Osteoblast (primary cell): ENCODE data around the gene ICOS. TPM values are rescaled to one million over a fixed set of nuclear protein-coding genes. Genes with fewer than 3 reads are reported as not detected.
"Not testable (repeated sequence)": the region's sequence is repeated elsewhere in the genome, so short reads cannot be mapped to it uniquely, and the experiment has no call there.

Experiments
- DNase-seq: peaks from one replicate; pipeline ENCODE4 v3.0.0; 2011; ENCODE audit warnings: low spot score, mixed read lengths; ENCODE audit not compliant: insufficient read length; ENCODE audit errors: missing footprints
- H2AFZ ChIP-seq: 2 replicates; pipeline ENCODE4 v1.6.0; 2011; ENCODE audit warnings: mild to moderate bottlenecking, low read length
- H3K27ac ChIP-seq: 2 replicates; pipeline ENCODE4 v1.5.1; 2011; ENCODE audit warnings: mild to moderate bottlenecking, low read depth, low read length, moderate library complexity
- H3K27me3 ChIP-seq: 2 replicates; pipeline ENCODE4 v1.6.0; 2012; ENCODE audit warnings: mild to moderate bottlenecking, control low read depth, inconsistent platforms, low read length, moderate library complexity; ENCODE audit not compliant: insufficient read depth
- H3K36me3 ChIP-seq: 2 replicates; pipeline ENCODE4 v1.5.1; 2011; ENCODE audit warnings: mild to moderate bottlenecking, low read length, control low read depth, moderate library complexity; ENCODE audit not compliant: insufficient read depth
- H3K4me1 ChIP-seq: 2 replicates; pipeline ENCODE4 v1.5.1; 2011; ENCODE audit warnings: mild to moderate bottlenecking, low read length, control low read depth, moderate library complexity; ENCODE audit not compliant: insufficient read depth
- H3K4me2 ChIP-seq: 2 replicates; pipeline ENCODE4 v1.6.0; 2011; ENCODE audit warnings: mild to moderate bottlenecking, low read length; ENCODE audit not compliant: insufficient read depth
- H3K4me3 ChIP-seq: fragments of 200-600 bp; sonication (generic); 3 replicates; pipeline ENCODE4 v1.5.1; 2012; ENCODE audit warnings: mild to moderate bottlenecking, low read length, inconsistent platforms; ENCODE audit not compliant: insufficient read depth
- H3K79me2 ChIP-seq: 2 replicates; pipeline ENCODE4 v1.6.0; 2012; ENCODE audit warnings: mild to moderate bottlenecking, low read length, control low read depth, inconsistent platforms; ENCODE audit not compliant: insufficient read depth
- H3K9me3 ChIP-seq: 2 replicates; pipeline ENCODE4 v1.5.1; 2011; ENCODE audit warnings: low read depth, low read length, control low read depth
- H4K20me1 ChIP-seq: 2 replicates; pipeline ENCODE4 v1.6.0; 2012; ENCODE audit warnings: mild to moderate bottlenecking, low read length, control low read depth; ENCODE audit not compliant: insufficient read depth
- total RNA-seq: library from RNA; depleted of rRNA; stranded (reverse); fragments of >200 nt; gene quantifications from 2 replicates; pipeline ENCODE4 v1.2.3, GENCODE V29; 2012
- TF ChIP-seq, protein P1 (sequence below): IDR thresholded peaks from 2 replicates; pipeline ENCODE4 v1.5.1; 2011; ENCODE audit warnings: mild to moderate bottlenecking, low read depth, low read length, moderate library complexity; ENCODE audit errors: extremely low read depth

The ICOS gene
- total RNA-seq, 1 donor = not detected

DNA sequence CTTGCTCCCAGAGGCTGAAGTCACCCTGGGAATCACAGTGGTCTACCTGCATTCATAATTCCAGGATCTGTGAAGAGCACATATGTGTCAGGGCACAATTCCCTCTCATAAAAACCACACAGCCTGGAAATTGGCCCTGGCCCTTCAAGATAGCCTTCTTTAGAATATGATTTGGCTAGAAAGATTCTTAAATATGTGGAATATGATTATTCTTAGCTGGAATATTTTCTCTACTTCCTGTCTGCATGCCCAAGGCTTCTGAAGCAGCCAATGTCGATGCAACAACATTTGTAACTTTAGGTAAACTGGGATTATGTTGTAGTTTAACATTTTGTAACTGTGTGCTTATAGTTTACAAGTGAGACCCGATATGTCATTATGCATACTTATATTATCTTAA, 24.2 kb downstream of the ICOS start:
- Histone ChIP-seq H3K27me3 (peaks cover 3% of the 10 kb centered on the region), H3K9me3 (no peaks in the 10 kb centered on the region), H3K27ac (no peak overlapping the region), H3K79me2 (no peaks in the 10 kb centered on the region), H2AFZ (no peak overlapping the region), H3K4me3 (no peak overlapping the region), H3K36me3 (no peaks in the 10 kb centered on the region), H3K4me2 (no peak overlapping the region), H4K20me1 (no peaks in the 10 kb centered on the region), H3K4me1 (peaks cover 4% of the 10 kb centered on the region)
- TF ChIP-seq, protein P1, sequence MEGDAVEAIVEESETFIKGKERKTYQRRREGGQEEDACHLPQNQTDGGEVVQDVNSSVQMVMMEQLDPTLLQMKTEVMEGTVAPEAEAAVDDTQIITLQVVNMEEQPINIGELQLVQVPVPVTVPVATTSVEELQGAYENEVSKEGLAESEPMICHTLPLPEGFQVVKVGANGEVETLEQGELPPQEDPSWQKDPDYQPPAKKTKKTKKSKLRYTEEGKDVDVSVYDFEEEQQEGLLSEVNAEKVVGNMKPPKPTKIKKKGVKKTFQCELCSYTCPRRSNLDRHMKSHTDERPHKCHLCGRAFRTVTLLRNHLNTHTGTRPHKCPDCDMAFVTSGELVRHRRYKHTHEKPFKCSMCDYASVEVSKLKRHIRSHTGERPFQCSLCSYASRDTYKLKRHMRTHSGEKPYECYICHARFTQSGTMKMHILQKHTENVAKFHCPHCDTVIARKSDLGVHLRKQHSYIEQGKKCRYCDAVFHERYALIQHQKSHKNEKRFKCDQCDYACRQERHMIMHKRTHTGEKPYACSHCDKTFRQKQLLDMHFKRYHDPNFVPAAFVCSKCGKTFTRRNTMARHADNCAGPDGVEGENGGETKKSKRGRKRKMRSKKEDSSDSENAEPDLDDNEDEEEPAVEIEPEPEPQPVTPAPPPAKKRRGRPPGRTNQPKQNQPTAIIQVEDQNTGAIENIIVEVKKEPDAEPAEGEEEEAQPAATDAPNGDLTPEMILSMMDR = no peak
- DNase-seq = peak; percentile 38

DNA sequence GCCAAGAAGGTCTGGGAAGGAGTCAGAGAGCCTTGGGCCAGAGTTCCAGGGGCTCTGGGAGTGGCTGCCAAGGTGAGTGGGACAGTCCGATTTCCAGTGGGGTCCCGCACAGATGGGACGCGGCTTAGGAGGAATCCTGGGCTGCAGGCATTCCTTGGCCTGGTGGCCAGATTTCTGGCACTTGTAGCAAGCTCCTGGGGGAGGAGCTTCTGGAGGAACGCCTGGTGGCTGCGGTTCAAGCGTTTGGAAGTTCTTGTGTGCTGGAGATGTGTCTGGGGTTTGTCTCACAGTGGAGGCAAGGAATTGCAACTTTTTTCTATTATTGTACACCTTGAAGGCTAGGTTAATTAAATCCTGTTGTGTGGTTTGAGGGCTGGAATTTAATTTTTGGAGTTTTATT, 28.6 kb downstream of the ICOS start:
- H3K27ac ChIP-seq, H4K20me1 ChIP-seq, H3K4me1 ChIP-seq, H3K79me2 ChIP-seq, H3K27me3 ChIP-seq, DNase-seq, H3K4me3 ChIP-seq, H2AFZ ChIP-seq, H3K9me3 ChIP-seq, H3K4me2 ChIP-seq, H3K36me3 ChIP-seq: not testable (repeated sequence)

DNA sequence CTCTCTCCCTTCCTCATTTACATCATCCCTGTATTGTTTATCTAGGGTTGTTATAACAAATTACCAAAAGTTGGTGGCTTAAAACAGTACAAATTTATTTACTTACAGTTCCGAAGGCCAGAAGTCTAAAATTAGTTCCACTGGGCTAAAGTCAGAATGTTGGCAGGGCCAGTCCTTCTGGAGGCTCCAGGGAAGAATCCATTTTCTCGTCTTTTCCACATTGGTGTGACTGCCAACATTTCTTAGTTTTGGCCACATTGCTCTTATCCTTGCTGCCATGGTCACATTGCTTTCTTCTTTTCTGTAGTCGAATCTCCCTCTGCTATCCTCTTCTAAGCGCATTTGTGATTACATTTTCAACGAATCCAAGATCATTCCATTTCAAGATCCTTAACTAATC, 34.7 kb downstream of the ICOS start:
- TF ChIP-seq, protein P1 = no peak
- Histone ChIP-seq H3K27ac (no peak overlapping the region), H3K79me2 (no peaks in the 10 kb centered on the region), H3K9me3 (no peaks in the 10 kb centered on the region), H2AFZ (no peak overlapping the region), H3K36me3 (no peaks in the 10 kb centered on the region), H3K4me3 (no peak overlapping the region), H3K27me3 (peaks cover 22% of the 10 kb centered on the region), H3K4me1 (no peaks in the 10 kb centered on the region), H4K20me1 (no peaks in the 10 kb centered on the region), H3K4me2 (no peak overlapping the region)
- no peak for DNase-seq

DNA sequence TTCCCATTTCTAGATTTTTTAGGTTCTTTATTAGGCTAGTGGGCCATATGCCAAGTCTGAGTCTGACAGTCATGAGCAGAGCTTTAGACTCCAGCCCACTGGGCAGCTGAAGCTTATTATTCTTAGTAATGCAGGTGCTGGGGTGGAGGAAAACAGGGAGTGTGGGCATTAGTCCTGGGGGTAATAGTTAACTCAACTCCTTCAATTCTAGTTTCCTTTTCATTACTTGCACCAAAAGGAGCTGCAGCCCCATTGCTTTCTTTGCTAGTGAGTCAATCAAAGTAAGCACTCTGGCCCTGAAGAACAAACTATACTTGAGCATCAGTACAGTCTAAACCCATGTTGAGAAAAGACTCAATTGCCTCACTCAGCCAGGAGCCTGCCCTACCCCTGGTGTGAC, 35.5 kb downstream of the ICOS start:
- no peaks in the 10 kb centered on the region for H3K4me1 ChIP-seq
- no peaks in the 10 kb centered on the region for H3K9me3 ChIP-seq
- H4K20me1 ChIP-seq = no peaks in the 10 kb centered on the region
- H3K4me2 ChIP-seq = no peak overlapping the region
- no peak overlapping the region for H3K27ac ChIP-seq
- TF ChIP-seq, protein P1 = no peak
- H3K4me3 ChIP-seq = no peak overlapping the region
- no peaks in the 10 kb centered on the region for H3K36me3 ChIP-seq
- H2AFZ ChIP-seq = no peak overlapping the region
- DNase-seq = no peak
- H3K27me3 ChIP-seq = peaks cover 22% of the 10 kb centered on the region
- H3K79me2 ChIP-seq = no peaks in the 10 kb centered on the region
